NB4 (cell line): ENCODE results near the gene TBC1D3I.

Source experiments
- CTCF ChIP-seq: IDR thresholded peaks from one replicate; pipeline ENCODE4 v1.5.1; 2012; ENCODE audit warnings: low read depth, low read length
- MAX ChIP-seq: IDR thresholded peaks from 2 replicates; pipeline ENCODE4 v1.6.1; 2011; ENCODE audit warnings: low read depth, low read length
- MYC ChIP-seq: IDR thresholded peaks from 2 replicates; pipeline ENCODE4 v1.6.1; 2011; ENCODE audit warnings: low read depth, low read length
- POLR2A ChIP-seq: IDR thresholded peaks from 2 replicates; pipeline ENCODE4 v1.6.1; 2011; ENCODE audit warnings: mild to moderate bottlenecking; ENCODE audit not compliant: insufficient read length; ENCODE audit errors: extremely low read depth

GRCh38 chr17:36212966-36213365 is 51.4 kb downstream of the TBC1D3I start:
- TF ChIP-seq CTCF (no peak), MAX (no peak), POLR2A (no peak), MYC (no peak)
